NCI-H446 treated with DMSO at 0.1 percent for 48 hours (cell line): ENCODE measurements around the gene ROBO4.
A peak's percentile ranks its signal among the peaks of the same experiment; 100 is the strongest.

Experiments used
- DNase-seq: peaks from one replicate; lab custom pipeline; 2025; lab: John Stamatoyannopoulos, UW

ROBO4 gene

DNA sequence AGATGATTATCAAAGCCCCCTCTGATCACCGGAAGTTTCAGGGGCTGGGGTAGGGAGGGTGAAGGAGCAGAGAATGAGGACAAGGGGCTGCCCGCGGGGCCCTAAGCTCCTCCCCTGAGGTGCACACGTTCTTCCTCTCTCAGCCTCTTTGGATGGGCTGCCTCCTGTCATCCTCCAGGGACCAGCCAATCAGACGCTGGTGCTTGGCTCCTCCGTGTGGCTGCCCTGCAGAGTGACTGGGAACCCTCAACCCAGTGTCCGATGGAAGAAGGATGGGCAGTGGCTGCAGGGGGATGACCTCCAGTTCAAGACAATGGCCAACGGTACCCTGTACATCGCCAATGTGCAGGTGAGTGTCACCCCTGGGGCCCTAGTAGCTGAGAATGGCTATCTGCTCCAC lies 24.9 kb downstream of the ROBO4 start:
- no peak for DNase-seq

DNA sequence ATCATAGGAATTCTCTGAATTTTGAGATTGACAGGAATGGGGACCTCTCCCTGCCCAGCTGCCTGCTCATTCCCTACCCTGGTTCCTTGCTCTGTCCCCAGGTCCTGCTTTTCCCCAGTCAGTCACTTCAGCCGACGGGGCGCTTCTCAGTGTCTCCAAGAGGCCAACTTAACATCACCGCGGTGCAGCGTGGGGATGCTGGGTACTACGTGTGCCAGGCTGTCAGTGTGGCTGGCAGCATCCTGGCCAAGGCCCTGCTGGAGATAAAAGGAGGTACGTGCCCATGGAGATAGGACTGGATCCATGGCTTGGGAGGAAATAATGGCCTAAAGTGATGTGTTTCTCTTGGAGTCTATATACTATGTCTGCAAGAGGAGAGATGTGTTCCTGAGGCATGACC lies 25.4 kb downstream of the ROBO4 start:
- no peak for DNase-seq

DNA sequence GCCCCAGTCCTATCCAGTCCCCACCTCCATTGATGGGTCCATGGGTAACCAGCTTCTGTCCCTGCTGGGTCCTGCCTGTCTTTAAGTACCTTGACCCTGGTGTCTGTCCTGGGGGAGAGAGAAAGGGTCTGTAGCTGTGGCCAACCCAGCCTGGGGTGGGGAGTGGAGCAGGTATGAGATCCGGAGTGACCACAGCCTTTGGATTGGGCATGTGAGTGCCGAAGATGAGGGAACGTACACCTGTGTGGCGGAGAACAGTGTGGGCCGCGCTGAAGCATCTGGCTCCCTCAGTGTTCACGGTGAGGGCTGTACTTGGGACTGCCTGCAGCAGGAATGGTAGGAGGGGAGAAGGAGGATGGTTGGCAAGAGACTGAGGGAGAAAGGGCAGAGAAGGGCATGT lies 27.2 kb downstream of the ROBO4 start:
- no peak for DNase-seq

DNA sequence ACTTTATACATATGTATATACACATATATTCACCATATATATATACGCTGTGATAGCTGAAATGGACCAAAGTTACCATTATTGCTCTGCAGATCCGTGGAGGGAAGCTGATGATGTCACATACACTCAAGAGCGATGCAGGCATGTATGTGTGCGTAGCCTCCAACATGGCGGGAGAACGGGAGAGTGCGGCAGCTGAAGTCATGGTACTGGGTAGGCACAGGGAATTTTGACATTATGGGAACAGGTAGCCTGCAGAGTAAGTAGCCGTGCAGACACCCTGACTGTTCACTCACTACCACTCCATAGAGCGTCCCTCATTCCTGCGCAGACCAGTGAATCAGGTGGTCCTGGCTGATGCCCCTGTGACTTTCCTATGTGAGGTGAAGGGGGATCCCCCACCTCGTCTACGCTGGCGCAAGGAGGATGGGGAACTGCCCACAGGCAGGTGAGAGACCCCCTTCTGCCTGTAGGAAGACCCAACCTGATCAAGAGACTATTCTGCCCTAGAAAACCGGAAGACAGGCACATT lies 27.7 kb downstream of the ROBO4 start:
- no peak for DNase-seq

DNA sequence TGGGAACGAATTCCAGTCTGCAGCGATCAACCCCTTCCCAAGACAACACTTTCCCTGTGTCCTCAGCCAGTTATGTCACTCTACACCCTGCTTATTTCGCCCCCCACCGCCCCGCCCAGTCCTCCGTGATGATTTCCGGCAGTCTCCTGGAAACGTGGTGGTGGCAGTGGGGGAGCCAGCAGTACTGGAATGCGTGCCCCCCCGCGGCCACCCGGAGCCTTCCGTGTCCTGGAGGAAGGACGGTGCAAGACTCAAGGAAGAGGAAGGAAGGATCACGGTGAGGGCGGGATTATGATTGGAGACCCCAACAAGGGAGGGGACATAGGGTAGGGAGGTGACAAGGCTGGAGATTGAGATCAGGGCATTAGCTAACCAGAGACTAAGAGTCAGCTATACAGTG lies 28.3 kb downstream of the ROBO4 start:
- DNase-seq = no peak

DNA sequence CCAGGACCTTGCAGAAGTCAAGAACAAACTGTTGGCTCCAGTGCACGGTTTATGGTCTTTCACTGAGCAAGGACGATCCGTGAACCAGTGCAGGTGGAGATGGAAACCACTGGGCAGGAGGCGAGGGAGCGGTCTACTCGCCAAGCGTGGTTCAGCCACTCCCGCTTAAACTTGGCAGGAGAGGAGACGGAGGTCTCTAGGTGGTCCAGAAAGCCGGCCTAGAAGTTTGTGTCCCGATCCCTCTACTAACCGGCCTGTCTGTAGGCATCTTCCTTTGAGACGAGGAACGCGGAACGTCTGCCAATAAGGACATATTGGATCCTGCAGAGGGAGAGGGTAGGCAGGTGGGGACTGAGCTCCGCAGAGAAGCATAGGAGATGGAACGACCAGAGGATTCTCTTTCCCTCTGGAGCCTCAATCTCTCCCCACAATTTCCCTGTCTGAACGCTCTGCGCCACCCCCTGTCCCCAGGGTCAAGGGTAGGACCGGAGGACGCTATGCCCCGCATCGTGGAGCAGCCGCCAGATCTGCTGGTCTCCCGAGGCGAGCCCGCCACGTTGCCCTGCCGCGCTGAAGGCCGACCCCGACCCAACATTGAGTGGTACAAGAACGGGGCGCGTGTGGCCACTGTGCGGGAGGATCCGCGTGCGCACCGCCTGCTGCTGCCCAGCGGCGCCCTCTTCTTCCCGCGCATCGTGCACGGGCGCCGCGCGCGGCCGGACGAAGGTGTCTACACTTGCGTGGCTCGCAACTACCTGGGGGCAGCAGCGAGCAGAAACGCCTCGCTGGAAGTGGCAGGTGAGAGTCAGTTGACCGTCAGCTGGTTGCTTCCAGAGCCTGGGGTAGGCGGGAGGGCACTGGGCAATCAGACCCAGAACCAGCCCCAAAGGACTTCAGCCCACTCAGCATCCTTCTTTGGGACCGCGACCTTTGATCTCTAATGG lies 29.1 kb downstream of the ROBO4 start:
- no peak for DNase-seq

DNA sequence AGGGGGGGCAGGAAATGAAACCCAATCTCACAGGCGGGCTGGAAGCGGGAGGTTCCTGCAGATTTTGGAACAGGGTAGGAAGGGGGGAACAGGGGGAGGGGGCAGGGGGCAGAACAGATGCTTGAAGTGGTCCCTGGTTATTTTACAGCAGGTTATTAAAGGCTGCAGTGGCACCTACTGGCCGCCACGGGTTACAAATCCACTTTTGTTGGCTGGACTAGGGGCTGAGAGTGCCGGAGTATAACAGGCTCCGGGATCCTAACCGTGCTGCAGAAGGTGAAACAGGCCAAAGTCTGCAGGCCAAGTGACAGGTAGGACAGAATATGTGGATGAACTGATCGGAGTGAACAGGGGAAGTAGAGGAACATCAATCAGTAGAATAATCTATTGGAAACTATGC lies 30.0 kb downstream of the ROBO4 start:
- peak; percentile 8 for DNase-seq

DNA sequence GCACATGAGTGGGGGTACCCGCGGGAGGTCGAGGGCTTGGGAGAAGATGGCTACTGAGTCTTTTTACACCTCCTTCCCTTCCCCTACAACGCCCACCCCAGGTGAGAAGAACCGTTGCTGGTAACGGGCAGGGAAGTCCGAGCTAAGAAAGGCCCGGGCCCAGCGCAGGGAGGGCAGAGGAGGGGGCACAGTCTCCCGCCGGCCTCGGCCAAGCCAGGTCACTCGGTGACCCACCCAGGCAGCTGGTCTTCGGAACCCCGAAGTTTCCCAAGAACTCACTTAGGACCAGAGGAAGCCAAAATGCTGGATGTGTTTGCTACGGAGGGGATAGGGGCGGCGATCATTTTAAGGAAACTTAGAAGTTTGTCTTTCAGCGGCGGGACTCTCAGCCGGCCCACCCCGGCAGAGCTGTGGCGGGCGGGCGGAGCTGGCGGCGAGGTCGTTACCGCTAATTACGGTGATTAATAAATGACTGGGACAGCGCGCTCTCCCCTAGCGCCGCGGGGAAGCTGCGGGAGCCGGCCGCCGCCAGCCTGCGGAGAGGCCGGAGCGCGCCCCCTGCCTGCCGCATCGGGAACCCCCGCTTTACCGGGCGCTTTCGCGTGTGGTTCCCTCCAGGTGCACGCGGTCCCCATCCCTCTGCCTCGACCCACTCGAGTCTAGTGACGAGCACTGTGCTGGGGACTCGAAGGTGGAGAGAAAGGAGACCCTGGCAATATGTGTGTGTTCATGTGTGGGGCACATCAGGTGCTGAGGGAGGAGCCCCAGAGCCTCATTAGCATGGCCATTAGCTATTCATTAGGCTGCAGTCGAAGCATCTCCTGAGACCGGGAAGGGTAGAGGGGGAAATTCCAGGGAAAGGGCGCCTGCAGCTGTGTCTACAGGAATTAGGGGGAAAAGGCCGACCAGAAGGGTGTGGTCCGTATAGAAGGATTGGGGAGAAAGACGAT lies 31.5 kb downstream of the ROBO4 start:
- DNase-seq = peak; percentile 23

DNA sequence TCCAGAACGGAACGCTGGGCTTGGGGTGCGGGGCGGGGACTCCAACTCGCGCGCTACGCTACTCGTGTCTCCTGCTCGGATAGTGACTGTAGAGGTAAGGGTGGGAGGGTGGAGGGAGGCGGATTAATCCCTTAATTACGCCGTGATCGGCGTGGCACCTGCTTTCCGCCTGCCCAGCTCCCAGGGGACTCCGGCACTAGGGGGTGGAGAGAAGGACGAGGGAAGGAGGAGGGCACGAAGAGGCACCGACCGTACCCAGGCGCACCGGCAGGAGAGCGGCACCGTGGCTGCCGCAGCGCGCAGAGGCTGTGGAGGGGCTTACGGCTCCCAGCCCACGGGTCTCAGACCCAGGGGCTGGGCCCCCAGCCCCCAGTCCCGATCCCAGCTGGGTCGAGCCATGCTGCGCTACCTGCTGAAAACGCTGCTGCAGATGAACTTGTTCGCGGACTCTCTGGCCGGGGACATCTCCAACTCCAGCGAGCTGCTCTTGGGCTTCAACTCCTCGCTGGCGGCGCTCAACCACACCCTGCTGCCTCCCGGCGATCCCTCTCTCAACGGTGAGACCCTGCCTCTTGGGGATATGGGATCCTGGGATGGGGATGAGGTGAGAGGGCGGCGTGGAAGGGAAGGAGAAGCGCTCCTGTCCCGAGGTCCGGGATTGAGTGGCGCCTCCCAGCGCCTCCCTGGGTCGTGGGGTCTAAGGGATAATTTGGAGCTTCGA lies 32.3 kb downstream of the ROBO4 start, which contains the start of gene ROBO3:
Gene ROBO3, plus strand, starts transcription at position 252 of the 721 bp plus-strand sequence. Its CDS starts 146 bp downstream, at position 398.
- no peak for DNase-seq

DNA sequence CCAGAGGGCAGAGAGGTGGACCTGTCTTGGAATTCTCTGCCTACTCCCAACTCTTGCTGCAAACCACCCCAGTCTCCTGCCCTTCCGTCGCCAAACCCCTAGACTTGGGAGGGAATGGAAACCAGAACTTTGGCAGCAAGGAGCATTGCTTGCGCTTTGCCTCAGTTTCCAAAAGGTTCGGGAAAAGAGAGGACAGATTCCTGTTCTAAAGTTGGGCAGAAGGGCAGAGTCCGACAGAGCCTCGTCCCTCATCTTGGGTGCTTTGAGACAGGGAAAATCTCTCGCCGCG lies 32.8 kb downstream of the ROBO4 start:
- no peak for DNase-seq

DNA sequence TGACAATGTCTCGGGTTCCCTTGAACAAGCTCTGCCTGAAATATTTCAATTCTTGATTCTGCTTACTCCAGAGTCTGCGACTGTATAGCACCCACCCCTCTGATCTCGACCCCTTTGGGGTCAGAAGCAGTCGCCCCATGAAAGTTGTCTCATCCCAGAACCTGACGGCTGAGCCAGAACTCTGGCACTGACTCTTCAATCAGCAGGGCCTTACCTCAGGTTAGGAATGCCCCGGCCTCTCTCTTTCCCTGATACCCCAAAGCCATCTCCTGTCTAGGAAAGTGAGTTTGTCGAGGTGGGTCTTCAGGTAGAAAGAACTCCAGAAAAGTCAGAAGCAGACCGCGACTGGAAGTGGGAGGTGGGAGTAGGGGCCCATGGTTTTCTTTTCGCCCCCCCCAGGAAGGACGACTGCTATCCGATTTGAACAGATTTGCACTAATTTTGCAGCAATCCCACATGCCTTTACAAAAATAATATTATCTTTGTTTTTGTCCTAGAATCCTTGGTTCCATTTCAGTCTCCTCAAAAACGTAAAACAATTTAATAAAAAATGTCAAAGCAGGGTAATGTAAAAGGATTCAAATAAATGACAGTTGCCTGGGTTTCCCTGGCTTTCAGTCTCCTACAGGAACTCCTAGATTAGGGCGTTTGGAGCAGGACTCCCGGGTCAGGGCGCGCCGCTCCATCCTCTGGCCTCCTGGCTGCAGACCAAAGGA lies 33.3 kb downstream of the ROBO4 start:
- DNase-seq = no peak

DNA sequence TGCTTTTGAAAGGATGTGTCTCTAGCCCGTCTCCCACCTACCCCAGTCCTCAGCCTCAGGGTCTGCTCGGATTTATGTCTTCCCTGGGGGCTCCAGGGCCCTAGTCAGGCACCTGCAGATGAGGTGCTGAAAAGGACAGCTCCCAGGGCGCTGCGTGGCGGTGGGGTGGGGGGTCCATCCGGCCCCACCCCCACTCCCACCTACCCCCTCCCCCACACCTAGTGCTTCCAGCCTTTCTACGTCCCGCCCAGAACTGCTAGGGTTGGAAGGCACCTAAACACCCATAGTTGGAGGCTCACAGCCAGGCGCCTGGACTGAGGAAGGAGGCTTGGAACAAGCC lies 33.9 kb downstream of the ROBO4 start:
- DNase-seq = no peak

DNA sequence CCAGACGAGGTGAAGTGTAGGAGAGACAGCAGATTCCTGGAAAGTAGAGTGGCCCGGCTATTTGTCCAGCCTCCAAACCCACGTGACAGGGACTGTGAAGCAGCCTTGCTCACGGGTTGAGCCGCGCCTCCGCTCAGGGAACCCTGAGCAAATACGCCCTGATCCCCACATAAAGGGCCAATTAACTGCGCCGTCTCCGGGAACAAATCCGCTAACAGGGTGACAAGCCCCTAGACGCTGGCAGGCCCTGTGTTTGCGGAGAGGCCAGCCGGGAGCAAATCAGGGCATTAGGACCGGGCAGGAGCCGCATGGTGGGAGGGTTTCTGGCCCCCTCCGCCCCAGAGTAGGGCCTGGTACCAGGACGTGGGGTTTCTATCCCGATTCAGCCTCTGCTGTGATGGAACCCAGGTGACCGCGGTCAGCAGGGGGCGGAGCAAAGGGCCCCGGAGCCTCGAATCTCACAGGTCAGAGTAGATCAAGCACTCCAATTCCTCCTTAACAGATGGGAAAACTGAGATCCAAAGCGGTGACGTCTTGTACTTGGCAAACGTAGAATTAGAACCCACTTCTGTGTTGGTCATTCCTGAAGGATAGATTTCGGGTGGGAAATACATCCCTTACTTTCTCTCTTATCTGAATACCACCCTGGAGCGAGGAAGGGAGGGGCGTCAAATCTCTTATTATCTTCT lies 34.4 kb downstream of the ROBO4 start:
- DNase-seq = no peak

DNA sequence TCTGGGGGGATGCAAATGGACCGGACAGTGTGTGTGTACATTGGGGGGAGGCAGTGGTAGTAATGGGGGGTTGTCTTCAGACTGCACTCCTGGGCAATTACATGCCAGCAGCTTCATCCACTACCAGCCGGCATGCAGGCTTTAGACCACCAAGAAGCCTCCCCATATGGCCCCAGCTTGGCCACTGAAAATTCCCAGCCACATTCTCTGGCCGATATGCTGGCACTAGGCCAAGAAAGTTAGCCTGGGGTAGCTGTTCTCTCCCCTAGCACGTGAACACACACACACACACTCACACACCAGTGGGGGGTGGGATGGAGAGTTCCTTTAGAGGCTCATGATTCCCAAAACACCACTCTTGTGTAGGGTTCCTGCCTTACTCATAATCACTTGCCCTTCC lies 36.0 kb downstream of the ROBO4 start:
- DNase-seq = peak; percentile 58

DNA sequence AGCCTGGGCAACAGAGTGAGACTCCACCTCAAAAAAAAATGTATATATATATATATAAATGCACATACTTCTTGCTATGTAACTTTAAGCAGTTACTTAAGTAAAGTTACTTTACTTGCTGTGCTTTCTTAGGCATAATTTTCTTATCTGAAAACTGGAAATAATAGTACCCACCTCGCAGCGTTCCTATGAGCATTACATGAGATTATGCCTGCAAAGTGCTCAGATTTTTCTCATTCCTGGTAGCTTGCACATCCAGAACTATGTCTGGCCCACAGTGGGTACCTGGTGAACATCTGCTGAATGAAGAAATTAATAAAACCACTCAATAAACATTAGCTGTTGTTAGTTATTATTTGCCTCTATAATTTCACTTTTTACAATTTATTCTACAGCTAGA lies 38.5 kb downstream of the ROBO4 start:
- DNase-seq = no peak

DNA sequence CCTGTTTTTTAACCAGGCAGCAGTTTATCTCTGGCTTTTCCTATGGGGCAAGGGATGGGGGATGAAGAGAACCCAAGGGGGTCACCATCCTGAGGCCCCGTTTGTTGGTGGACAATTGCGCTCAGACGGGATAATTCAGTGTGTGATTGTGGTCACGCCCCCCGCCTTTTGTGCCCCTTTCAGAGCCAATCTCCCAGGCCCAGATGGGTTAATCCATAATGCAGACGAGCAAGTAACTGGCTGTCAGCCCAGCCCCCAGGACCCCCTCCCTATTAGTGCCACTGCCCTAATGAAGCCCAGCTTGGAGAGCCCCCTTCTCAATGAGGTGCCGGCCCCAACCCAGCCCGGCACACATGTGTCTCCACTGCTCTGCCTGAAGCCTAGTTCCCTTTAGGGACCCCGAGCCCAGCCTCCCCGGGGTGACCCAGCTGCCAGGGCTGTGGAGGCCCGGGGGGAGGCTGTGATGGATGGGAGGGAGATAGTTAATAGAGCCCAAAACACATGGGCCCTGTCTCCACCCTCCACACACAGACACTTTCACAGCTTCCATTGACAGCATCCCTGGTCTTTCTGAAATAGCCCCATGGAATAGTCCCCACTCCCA lies 51.5 kb downstream of the ROBO4 start:
- no peak for DNase-seq

DNA sequence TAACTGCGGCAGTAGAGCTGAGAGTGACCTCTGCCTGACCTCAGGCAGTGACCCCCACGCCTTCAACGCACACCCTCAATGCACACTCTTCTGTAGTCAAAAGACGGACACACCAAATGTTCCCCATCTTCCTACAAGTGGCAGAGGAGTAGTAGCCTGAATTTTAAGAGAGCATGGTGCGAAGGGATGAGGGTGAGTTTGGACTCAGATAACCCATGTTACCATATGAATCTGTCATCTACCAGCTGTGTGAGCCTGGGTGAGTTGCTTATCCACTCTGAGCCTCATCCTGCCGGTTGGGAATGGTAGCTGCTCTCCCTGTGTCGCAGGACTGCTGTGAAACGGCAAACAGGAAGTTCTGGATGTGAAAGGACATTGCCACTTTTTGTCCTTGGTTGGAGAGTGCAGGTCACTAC lies 53.0 kb downstream of the ROBO4 start:
- no peak for DNase-seq

DNA sequence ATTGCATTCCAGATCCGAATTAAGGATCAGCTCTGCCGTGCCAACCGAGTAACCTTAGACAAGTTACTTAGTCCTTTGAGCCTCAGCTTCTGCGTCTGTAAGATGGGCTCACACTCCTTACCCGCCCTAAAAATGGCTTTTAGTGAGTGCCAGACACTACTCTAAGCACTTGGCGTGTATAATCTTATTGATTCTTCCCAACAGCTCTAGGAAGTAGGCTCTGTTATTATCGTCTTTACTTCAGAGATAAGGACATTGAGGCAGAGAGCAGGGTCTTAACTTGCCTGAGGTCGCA lies 54.1 kb downstream of the ROBO4 start:
- no peak for DNase-seq

DNA sequence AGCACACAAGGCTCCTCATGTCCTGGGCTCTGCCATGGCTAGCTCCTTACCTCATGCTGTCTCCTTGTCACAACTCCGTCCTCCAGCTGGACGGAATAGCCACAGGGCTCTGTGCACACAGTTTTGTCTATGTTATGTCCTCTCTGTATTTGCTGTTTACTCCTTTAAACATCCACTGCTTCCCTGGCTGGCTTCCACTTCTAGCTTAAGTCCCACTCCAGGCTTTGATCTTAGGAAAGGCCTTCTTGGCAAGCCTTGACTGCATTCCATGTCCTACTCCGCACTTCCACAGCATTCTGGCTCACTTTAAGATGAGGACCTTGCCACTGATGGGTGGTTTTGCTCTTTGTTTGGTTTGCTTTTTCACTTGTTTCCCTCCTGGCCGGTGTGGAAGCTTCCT lies 55.4 kb downstream of the ROBO4 start:
- DNase-seq = no peak

DNA sequence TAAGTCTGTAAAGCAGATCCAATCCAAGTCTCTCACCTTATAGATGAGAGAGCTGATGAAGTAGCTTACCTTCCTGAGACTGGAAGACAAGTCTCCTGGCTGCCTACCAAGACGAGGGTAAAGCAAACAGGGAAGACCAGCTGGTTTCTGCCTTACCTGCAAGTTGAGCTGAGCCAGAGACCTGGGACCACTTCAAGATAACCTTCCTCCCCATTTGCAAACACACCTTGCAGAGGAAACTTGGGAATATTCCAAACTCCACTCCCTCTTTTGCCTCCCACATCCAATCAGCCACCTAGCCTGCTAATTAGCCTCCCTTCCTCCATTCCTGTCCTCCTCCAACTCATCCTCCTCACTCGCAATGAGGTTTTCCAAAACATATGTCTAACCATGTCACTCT lies 55.8 kb downstream of the ROBO4 start:
- DNase-seq = no peak

DNA sequence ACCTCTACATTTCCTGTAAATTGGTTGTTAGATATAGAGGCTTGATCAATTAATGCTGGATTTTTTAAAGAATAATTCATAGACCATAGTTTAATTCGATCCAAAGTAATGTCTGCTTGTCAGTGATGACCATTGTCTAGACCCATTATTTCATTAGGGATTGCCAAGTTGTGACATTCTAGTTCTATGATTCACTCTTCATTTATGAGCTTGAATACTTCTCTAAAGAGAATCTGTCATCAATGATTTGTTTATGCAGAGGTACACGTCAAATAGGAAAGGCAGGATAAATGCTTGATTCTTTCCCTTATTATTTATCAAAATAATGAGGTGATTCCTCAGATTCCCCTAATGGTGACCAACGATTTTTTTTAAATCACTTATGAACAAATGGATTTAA lies 56.5 kb downstream of the ROBO4 start:
- peak; percentile 41 for DNase-seq
